BLaER1 (cell line): ENCODE results near the gene FRMD3.
"Not testable (repeated sequence)": the region's sequence is repeated elsewhere in the genome, so short reads cannot be mapped to it uniquely, and the experiment has no call there.

Source experiments
- H3K27ac ChIP-seq: shearing (Covaris generic); formaldehyde crosslinking; 2 replicates; pipeline ENCODE4 v1.8.1; 2022
- H3K27me3 ChIP-seq: shearing (Covaris generic); formaldehyde crosslinking; 2 replicates; pipeline ENCODE4 v1.8.1; 2022
- H3K36me3 ChIP-seq: shearing (Covaris generic); formaldehyde crosslinking; 2 replicates; pipeline ENCODE4 v1.8.1; 2022
- H3K4me1 ChIP-seq: shearing (Covaris generic); formaldehyde crosslinking; 2 replicates; pipeline ENCODE4 v1.8.1; 2022
- H3K4me2 ChIP-seq: shearing (Covaris generic); formaldehyde crosslinking; 2 replicates; pipeline ENCODE4 v1.8.1; 2022
- H3K4me3 ChIP-seq: shearing (Covaris generic); formaldehyde crosslinking; 2 replicates; pipeline ENCODE4 v1.8.1; 2022
- H3K9ac ChIP-seq: shearing (Covaris generic); formaldehyde crosslinking; 2 replicates; pipeline ENCODE4 v1.8.1; 2022
- H3K9me3 ChIP-seq: shearing (Covaris generic); formaldehyde crosslinking; 2 replicates; pipeline ENCODE4 v1.8.1; 2022
- H4K20me1 ChIP-seq: shearing (Covaris generic); formaldehyde crosslinking; 2 replicates; pipeline ENCODE4 v1.8.1; 2022
- Cebpa-rat ChIP-seq: shearing (Covaris generic); IDR thresholded peaks from 2 replicates; pipeline ENCODE4 v1.8.1; 2022

FRMD3 gene

DNA sequence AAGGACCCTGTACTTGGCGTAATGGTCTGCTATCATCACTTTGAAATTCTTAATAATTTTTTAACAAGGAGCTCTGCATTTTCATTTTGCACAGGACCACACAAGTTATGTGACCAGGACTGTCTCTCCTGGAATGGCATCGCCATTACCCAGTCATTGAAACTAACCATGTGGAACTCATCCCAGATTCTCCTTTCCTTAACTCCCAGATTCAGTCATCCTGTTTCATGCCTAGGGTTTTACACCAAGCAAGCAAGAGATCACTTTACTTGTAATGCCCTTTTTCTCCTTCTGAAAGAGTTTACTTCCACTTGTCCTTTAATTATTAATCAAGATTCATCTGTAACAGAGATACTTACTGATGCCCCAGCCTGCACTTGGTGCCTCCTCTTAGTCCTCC is 12.0 kb downstream of the FRMD3 start:
- Histone ChIP-seq H3K9ac (no peak overlapping the region), H3K4me1 (no peaks in the 10 kb centered on the region), H3K27me3 (no peaks in the 10 kb centered on the region), H3K27ac (no peak overlapping the region), H3K9me3 (no peaks in the 10 kb centered on the region), H3K4me2 (no peak overlapping the region), H4K20me1 (no peaks in the 10 kb centered on the region), H3K4me3 (no peak overlapping the region), H3K36me3 (no peaks in the 10 kb centered on the region)
- TF ChIP-seq Cebpa-rat, result no peak

DNA sequence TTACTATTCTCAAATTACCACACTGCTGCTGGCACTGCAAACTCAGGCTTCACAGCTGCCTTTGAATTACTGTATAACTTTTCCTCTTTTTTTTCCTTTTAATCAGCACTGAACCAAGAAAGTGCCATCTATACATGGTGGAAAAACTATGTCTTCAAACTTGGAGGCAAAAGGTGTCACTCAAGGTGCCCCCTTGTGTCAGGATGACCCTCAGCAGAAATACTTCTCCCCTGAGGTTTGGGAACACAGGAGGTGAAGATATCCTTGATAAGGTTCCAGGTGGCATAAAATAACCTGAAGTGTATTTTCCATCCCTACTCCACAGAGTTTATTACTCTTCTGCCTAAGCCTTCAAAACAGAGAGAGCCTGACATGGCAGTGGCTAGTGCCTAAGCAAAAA is 14.5 kb downstream of the FRMD3 start:
- no peaks in the 10 kb centered on the region for H3K4me1 ChIP-seq
- no peaks in the 10 kb centered on the region for H3K27me3 ChIP-seq
- H3K4me3 ChIP-seq, result no peak overlapping the region
- H4K20me1 ChIP-seq, result no peaks in the 10 kb centered on the region
- H3K36me3 ChIP-seq, result no peaks in the 10 kb centered on the region
- no peak for TF ChIP-seq Cebpa-rat
- no peak overlapping the region for H3K9ac ChIP-seq
- no peak overlapping the region for H3K4me2 ChIP-seq
- no peaks in the 10 kb centered on the region for H3K9me3 ChIP-seq
- H3K27ac ChIP-seq, result no peak overlapping the region

DNA sequence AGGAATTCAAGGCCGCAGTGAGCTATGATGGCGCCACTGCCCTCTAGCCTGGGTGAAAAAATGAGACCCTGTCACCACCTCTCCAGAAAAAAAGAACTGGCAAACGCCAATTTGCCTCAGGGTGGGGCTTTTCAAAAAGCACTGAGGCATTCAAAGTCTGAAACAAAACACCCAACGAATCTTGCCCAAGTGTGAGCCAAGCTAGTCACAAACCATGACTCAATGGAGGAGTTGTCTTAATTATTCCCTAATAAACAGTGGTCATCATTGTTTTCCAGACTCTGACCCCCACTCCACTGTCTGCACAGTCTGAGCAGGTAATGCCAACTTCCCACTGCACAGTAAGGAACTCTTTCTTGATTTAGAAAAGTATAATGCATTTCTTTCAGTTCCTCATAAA is 16.8 kb downstream of the FRMD3 start:
- Histone ChIP-seq H3K27me3 (no peaks in the 10 kb centered on the region), H3K4me1 (no peaks in the 10 kb centered on the region), H4K20me1 (no peaks in the 10 kb centered on the region), H3K27ac (no peak overlapping the region), H3K9ac (no peak overlapping the region), H3K9me3 (no peaks in the 10 kb centered on the region), H3K4me3 (no peak overlapping the region), H3K36me3 (no peaks in the 10 kb centered on the region), H3K4me2 (no peak overlapping the region)
- TF ChIP-seq Cebpa-rat, result no peak

DNA sequence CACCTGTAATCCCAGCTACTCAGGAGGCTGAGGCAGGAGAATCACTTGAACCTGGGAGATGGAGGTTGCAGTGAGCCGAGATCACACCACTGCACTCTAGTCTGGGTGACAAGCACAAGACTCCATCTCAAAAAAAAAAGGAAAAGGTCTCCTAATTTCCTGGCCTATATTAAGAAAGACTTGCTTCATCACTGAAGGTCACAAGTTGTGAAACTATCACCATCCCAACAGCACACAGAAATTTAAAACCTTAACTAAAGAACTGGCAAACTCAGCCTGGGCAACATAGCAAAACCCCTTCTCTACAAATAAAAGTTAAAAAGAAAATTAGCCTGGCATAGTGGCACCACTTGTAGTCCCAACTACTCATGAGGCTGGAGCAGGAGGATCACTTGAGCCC is 17.2 kb downstream of the FRMD3 start:
- no peak overlapping the region for H3K9ac ChIP-seq
- no peaks in the 10 kb centered on the region for H3K36me3 ChIP-seq
- H3K27me3 ChIP-seq, result no peaks in the 10 kb centered on the region
- H3K27ac ChIP-seq, result no peak overlapping the region
- H4K20me1 ChIP-seq, result no peaks in the 10 kb centered on the region
- H3K4me3 ChIP-seq, result no peak overlapping the region
- no peaks in the 10 kb centered on the region for H3K9me3 ChIP-seq
- H3K4me2 ChIP-seq, result no peak overlapping the region
- no peaks in the 10 kb centered on the region for H3K4me1 ChIP-seq
- no peak for TF ChIP-seq Cebpa-rat

DNA sequence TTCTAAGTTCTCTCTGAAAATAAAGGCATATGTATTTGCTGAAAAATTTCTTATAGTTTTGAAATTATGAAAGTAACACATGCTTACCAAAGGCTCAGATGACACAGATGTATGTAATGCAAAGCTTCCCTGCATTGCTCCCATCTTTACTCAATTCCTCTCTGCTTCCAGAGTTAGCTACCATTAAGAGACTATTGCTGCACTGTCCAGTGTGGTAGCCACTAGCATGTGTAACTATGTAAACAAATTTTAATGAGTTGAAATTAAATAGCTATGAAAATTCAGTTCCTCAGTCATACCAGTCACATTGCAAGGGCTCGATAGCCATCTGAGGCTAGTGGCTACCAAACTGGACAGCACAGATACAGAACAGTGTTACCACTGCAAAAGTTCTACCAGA is 17.9 kb downstream of the FRMD3 start:
- Histone ChIP-seq H4K20me1 (no peaks in the 10 kb centered on the region), H3K9me3 (no peaks in the 10 kb centered on the region), H3K4me3 (no peak overlapping the region), H3K4me2 (no peak overlapping the region), H3K4me1 (no peaks in the 10 kb centered on the region), H3K27ac (no peak overlapping the region), H3K27me3 (no peaks in the 10 kb centered on the region), H3K9ac (no peak overlapping the region), H3K36me3 (no peaks in the 10 kb centered on the region)
- TF ChIP-seq Cebpa-rat, result no peak

DNA sequence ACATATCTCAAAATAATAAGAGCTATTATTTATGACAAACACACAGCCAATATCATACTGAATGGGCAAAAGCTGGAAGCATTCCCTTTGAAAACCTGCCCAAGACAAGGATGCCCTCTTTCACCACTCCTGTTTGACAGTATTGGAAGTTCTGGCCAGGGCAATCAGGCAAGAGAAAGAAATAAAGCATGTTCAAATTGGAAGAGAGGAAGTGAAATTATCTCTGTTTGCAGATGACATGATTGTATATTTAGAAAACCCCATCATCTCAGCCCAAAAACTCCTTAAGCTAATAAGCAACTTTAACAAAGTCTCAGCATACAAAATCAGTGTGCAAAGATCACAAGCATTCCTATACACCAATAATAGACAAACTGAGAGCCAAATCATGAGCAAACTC is 20.2 kb downstream of the FRMD3 start:
- H3K9me3 ChIP-seq, H3K27me3 ChIP-seq, H3K4me2 ChIP-seq, H4K20me1 ChIP-seq, H3K9ac ChIP-seq, H3K4me3 ChIP-seq, H3K36me3 ChIP-seq, H3K4me1 ChIP-seq, H3K27ac ChIP-seq: not testable (repeated sequence)

DNA sequence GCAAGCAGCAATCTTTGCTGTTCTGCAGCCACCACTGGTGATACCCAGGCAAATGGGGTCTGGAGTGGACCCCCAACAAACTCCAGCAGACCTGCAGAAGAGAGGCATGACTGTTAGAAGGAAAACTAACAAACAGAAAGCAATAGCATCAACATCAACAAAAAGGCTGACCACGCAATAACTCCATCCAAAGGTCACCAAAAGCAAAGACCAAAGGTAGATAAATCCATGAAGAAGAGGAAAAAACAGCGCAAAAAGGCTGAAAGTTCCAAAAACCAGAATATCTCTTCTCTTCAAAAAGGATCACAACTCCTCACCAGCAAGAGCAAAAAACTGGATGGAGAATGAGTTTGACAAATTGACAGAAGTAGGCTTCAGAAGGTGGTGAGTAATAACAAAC is 23.4 kb downstream of the FRMD3 start:
- no peak for TF ChIP-seq Cebpa-rat
- no peak overlapping the region for H3K9ac ChIP-seq
- H3K36me3 ChIP-seq, result no peaks in the 10 kb centered on the region
- H3K27me3 ChIP-seq, result no peaks in the 10 kb centered on the region
- peaks cover 5% of the 10 kb centered on the region for H3K4me1 ChIP-seq
- no peaks in the 10 kb centered on the region for H4K20me1 ChIP-seq
- no peak overlapping the region for H3K4me2 ChIP-seq
- no peaks in the 10 kb centered on the region for H3K9me3 ChIP-seq
- H3K27ac ChIP-seq, result no peak overlapping the region
- H3K4me3 ChIP-seq, result no peak overlapping the region

DNA sequence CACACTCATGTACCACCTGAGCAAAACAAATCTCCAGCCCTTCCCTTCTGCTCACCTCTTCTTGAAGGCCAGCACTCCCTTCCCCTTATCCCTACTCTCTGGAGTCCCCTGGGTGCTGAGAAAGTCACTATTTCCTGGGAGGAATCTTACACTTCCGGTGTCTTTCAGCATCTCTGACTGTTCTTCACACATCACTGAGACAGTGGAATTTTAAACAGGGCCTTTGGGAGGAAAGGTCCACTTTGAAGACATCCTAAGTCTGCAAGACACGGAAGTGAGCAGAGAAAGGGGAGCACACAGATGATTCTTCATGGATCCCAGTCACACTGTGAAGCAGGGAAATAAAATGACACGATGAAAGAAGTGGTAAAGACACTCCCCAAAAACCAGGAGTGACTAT is 25.6 kb downstream of the FRMD3 start:
- peaks cover 12% of the 10 kb centered on the region for H3K4me1 ChIP-seq
- H3K4me2 ChIP-seq, result no peak overlapping the region
- H3K27me3 ChIP-seq, result no peaks in the 10 kb centered on the region
- H3K36me3 ChIP-seq, result no peaks in the 10 kb centered on the region
- H4K20me1 ChIP-seq, result no peaks in the 10 kb centered on the region
- no peak overlapping the region for H3K9ac ChIP-seq
- H3K9me3 ChIP-seq, result no peaks in the 10 kb centered on the region
- no peak for TF ChIP-seq Cebpa-rat
- no peak overlapping the region for H3K4me3 ChIP-seq
- H3K27ac ChIP-seq, result no peak overlapping the region

DNA sequence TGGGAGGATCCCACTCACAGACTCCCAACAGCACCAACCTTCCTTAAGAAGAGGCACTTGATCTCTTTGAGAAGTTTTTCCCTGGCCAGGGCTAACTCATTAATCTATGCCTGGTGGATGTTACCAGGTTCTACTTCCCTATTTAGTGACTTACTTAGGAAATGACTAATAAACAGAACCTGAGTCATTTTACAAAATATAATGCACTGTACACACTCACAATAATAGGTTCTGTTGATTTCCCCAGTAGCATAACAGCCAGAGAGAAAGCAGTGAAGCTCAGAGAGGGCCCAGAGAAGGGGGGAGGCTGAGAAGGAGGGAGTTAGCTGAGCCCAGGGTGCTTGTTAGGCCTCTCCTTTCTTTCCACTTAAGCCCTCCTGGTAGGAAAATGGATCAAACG is 27.1 kb downstream of the FRMD3 start:
- H4K20me1 ChIP-seq, result no peaks in the 10 kb centered on the region
- no peak overlapping the region for H3K4me3 ChIP-seq
- no peak for TF ChIP-seq Cebpa-rat
- H3K4me1 ChIP-seq, result peaks cover 12% of the 10 kb centered on the region
- no peaks in the 10 kb centered on the region for H3K27me3 ChIP-seq
- H3K4me2 ChIP-seq, result no peak overlapping the region
- no peak overlapping the region for H3K27ac ChIP-seq
- H3K36me3 ChIP-seq, result no peaks in the 10 kb centered on the region
- H3K9me3 ChIP-seq, result no peaks in the 10 kb centered on the region
- no peak overlapping the region for H3K9ac ChIP-seq

DNA sequence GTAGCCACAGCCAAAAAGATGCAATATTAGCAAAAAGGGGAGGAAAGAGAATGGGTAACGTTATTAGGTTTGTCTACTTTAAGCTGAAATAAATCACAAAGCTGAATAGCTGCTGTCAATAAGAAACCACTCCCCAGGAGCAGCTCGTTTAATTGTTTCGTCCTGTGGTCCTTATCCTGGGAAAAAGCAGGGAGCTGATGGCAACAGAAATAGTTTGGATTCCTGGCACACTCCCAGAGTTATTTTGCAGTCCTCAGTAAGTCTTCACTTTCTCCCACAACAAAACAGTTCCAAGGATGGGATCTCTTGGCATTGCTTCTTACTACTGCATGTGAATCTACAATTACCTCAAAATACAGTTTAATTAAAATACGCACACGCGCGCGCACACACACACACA is 28.8 kb downstream of the FRMD3 start:
- Histone ChIP-seq H3K27ac (no peak overlapping the region), H3K36me3 (no peaks in the 10 kb centered on the region)

DNA sequence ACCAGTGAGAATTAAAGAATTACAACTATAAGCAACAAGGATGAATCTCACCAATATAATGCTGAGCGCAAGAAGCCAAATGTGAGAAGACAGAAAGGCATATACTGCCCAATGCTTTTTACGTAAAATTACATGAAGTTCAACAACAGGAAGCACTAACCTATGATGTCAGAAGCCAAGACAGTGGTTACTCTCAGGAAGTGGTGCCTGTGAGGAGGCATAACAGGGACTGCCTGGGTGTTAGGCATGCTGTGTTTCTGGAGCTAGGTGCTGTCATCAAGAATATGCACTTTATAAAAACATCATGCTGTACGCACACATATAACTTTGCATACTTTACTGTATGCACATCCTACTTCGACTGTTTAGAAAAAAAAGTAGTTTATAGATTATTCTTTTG is 30.1 kb downstream of the FRMD3 start:
- H3K9ac ChIP-seq, result no peak overlapping the region
- no peak for TF ChIP-seq Cebpa-rat
- no peaks in the 10 kb centered on the region for H4K20me1 ChIP-seq
- H3K27me3 ChIP-seq, result no peaks in the 10 kb centered on the region
- no peaks in the 10 kb centered on the region for H3K9me3 ChIP-seq
- no peak overlapping the region for H3K4me3 ChIP-seq
- no peaks in the 10 kb centered on the region for H3K36me3 ChIP-seq
- H3K4me2 ChIP-seq, result no peak overlapping the region
- no peak overlapping the region for H3K27ac ChIP-seq
- peaks cover 12% of the 10 kb centered on the region for H3K4me1 ChIP-seq

More for the DNA sequence above, 28.8 kb downstream of the FRMD3 start:
- no peak overlapping the region for H3K4me2 ChIP-seq
- H3K9ac ChIP-seq, result no peak overlapping the region
- H3K9me3 ChIP-seq, result no peaks in the 10 kb centered on the region
- H3K27me3 ChIP-seq, result no peaks in the 10 kb centered on the region
- TF ChIP-seq Cebpa-rat, result no peak
- peaks cover 12% of the 10 kb centered on the region for H3K4me1 ChIP-seq
- no peaks in the 10 kb centered on the region for H4K20me1 ChIP-seq
- no peak overlapping the region for H3K4me3 ChIP-seq
